Transverse colon (tissue), 4 donors: ENCODE measurements around the gene WFIKKN2. TPM values are rescaled to one million over a fixed set of nuclear protein-coding genes. Genes with fewer than 3 reads are reported as not detected.
"Not testable (repeated sequence)": the region's sequence is repeated elsewhere in the genome, so short reads cannot be mapped to it uniquely, and the experiment has no call there.

Experiments
- DNase-seq: peaks from one replicate; pipeline ENCODE4 v3.0.0-alpha.2; 2019
- H3K27ac ChIP-seq, 4 donors: fragments of 200-600 bp; sonication (generic); 2 replicates each; pipeline ENCODE4 v1.5.1; 2016 to 2018; ENCODE audit warnings: inconsistent platforms in 4 of 4
- H3K27me3 ChIP-seq: fragments of 200-600 bp; sonication (generic); 2 replicates; pipeline ENCODE4 v1.5.1; 2017; ENCODE audit warnings: inconsistent platforms
- H3K36me3 ChIP-seq, 4 donors: fragments of 200-600 bp; sonication (generic); 2 replicates each; pipeline ENCODE4 v1.5.1; 2017 to 2019; ENCODE audit warnings: inconsistent platforms in 4 of 4
- H3K4me1 ChIP-seq, 4 donors: fragments of 200-600 bp; sonication (generic); 2 replicates each; pipeline ENCODE4 v1.5.1; 2017 to 2020; ENCODE audit warnings: inconsistent platforms in 4 of 4
- H3K4me3 ChIP-seq, 4 donors: fragments of 200-600 bp; sonication (generic); 1 replicate in 1 of 4; 2 replicates in 3 of 4; pipeline versions ENCODE4 v1.5.1 to v1.6.1; 2017 to 2019; ENCODE audit warnings: inconsistent platforms in 4 of 4
- H3K9me3 ChIP-seq, 2 donors: fragments of 200-600 bp; sonication (generic); 2 replicates each; pipeline ENCODE4 v1.5.1; 2017 to 2019; ENCODE audit warnings: inconsistent platforms in 2 of 2
- CTCF ChIP-seq, 5 experiments: fragments of 200-600 bp in 3 of 5; fragments of 450-650 bp in 2 of 5; sonication (generic) in 3 of 5; IDR thresholded peaks; 1 replicate in 2 of 5; 2 replicates in 3 of 5; pipeline ENCODE4 v1.5.1; 2016 to 2017; ENCODE audit warnings: antibody characterized with exemption in 5 of 5, inconsistent platforms in 3 of 5, mild to moderate bottlenecking in 2 of 5, moderate library complexity in 1 of 5
- EP300 ChIP-seq: sonication (generic); formaldehyde crosslinking; IDR thresholded peaks from one replicate; pipeline ENCODE4 v1.6.1; 2017; ENCODE audit warnings: antibody characterized with exemption, low read depth
- POLR2A ChIP-seq: fragments of 450-650 bp; IDR thresholded peaks from one replicate; pipeline ENCODE4 v1.6.1; 2016; ENCODE audit warnings: antibody characterized with exemption, mild to moderate bottlenecking, moderate library complexity
- POLR2AphosphoS5 ChIP-seq, 3 donors: sonication (generic); formaldehyde crosslinking; IDR thresholded peaks; one replicate each; pipeline ENCODE4 v1.6.1; 2016; ENCODE audit warnings: antibody characterized with exemption in 3 of 3
- WGBS, 2 donors: methylation state at CpG; one replicate each; pipeline ENCODE4 v1.1.5; 2018; ENCODE audit warnings: low coverage in 1 of 2; 5-methylcytosine and 5-hydroxymethylcytosine counted together
- in situ Hi-C, 4 donors: fragments of 200-750 bp; cut with MboI; loops; one replicate each; pipeline versions ENCODE4 v1.15.0 to v1.15.1; 2017; ENCODE audit warnings: low sequenced_read_pairs in 3 of 4, low pct_ligation_motif_present in 1 of 4, low pct_unique_long_range_greater_than_20kb in 1 of 4
- intact Hi-C: fragments of 100-400 bp; cut with DNase I; formaldehyde crosslinking; loops from one replicate; pipeline ENCODE4 v1.15.1; 2023; ENCODE audit warnings: low total_unique reads
- total RNA-seq, 4 donors: library from RNA; depleted of rRNA; stranded (reverse); fragments of >200 nt; gene quantifications; one replicate each; pipeline ENCODE4 v1.1.0, GENCODE V29; 2016

The WFIKKN2 gene
- total RNA-seq, 4 donors from 2014 or later: not detected

- H3K4me3 ChIP-seq: no peak overlapping the region
- no peaks in the 10 kb centered on the region for H3K36me3 ChIP-seq
- no peaks in the 10 kb centered on the region for H3K27me3 ChIP-seq
- intact Hi-C loops (no loop called here), in situ Hi-C loops (no loop called here)
- 82 to 100% methylated on average over 3 to 12 of the region's 12 CpGs for WGBS, 2 donors
- no peaks in the 10 kb centered on the region for H3K9me3 ChIP-seq
- H3K27ac ChIP-seq: no peak overlapping the region
- DNase-seq: no peak
- H3K4me1 ChIP-seq: peaks cover 0 to 2% (median 0%) of the 10 kb centered on the region in 4 donors
- TF ChIP-seq EP300 (no peak), CTCF (IDR thresholded peaks at IDR 0.05) (no peak), POLR2A (no peak), POLR2AphosphoS5 (IDR thresholded peaks at IDR 0.05) (no peak)
Measured at GRCh38 chr17:50802609-50803571, 32.5 kb upstream of the WFIKKN2 start.

GRCh38 chr17:50803676-50804075, 31.7 kb upstream of the WFIKKN2 start:
- no peaks in the 10 kb centered on the region for H3K27me3 ChIP-seq
- WGBS, 2 donors: 74 to 81% methylated on average over 6 of the region's 6 CpGs
- peaks cover 0 to 2% (median 0%) of the 10 kb centered on the region in 4 donors for H3K4me1 ChIP-seq
- TF ChIP-seq CTCF (IDR thresholded peaks at IDR 0.05): no peak
- H3K36me3 ChIP-seq: no peaks in the 10 kb centered on the region
- DNase-seq: no peak
- H3K9me3 ChIP-seq: no peaks in the 10 kb centered on the region
- H3K27ac ChIP-seq: no peak overlapping the region
- intact Hi-C loops: no loop called here
- H3K4me3 ChIP-seq: no peak overlapping the region
- in situ Hi-C loops: no loop called here

GRCh38 chr17:50804749-50805475, 30.5 kb upstream of the WFIKKN2 start:
- DNase-seq, H3K36me3 ChIP-seq, H3K4me1 ChIP-seq, H3K27me3 ChIP-seq, H3K9me3 ChIP-seq, in situ Hi-C loops, H3K4me3 ChIP-seq, intact Hi-C loops, H3K27ac ChIP-seq: not testable (repeated sequence)
- 91 to 97% methylated on average over 5 to 13 of the region's 13 CpGs for WGBS, 2 donors

GRCh38 chr17:50805486-50805885, 29.9 kb upstream of the WFIKKN2 start:
- no peak overlapping the region for H3K27ac ChIP-seq

More at GRCh38 chr17:50805486-50805885, 29.9 kb upstream of the WFIKKN2 start:
- H3K4me3 ChIP-seq: no peak overlapping the region
- 68% methylated on average over 6 of the region's 6 CpGs; no CpG with 5 or more reads in 1 of the 2 donors for WGBS, 2 donors
- no peaks in the 10 kb centered on the region for H3K9me3 ChIP-seq
- no peak for DNase-seq
- H3K27me3 ChIP-seq: no peaks in the 10 kb centered on the region
- no peaks in the 10 kb centered on the region for H3K36me3 ChIP-seq
- peaks cover 0 to 2% (median 0%) of the 10 kb centered on the region in 4 donors for H3K4me1 ChIP-seq
- in situ Hi-C loops (no loop called here), intact Hi-C loops (no loop called here)
- no peak for TF ChIP-seq EP300
- no peak for TF ChIP-seq POLR2A
- no peak for TF ChIP-seq CTCF (IDR thresholded peaks at IDR 0.05)
- no peak for TF ChIP-seq POLR2AphosphoS5 (IDR thresholded peaks at IDR 0.05)
